ENCODE data around the gene ADAMTS2.
"Not testable (repeated sequence)": the region's sequence is repeated elsewhere in the genome, so short reads cannot be mapped to it uniquely, and the experiment has no call there.

DNA sequence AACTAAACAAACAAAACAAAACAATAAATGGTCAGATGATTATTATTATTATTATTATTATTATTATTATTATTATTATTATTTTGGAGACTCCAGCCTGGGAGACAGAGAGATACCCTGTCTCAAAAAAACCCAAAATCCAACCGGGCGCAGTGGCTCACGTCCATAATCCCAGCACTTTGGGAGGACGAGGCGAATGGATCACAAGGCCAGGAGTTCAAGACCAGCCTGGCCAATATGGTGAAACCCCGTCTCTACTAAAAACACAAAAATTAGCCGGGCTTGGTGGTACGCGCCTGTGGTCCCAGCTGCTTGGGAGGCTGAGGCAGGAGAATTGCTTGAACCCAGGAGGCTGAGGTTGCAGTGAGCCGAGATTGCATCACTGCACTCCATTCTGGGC lies 61.4 kb downstream of the ADAMTS2 start:
- TF ChIP-seq POLR2AphosphoS5 (IDR thresholded peaks at IDR 0.05; ENCODE audit: borderline replicate concordance, low read depth, low read length); EZH2 (IDR thresholded peaks at IDR 0.05); FOXP2 (optimal IDR thresholded peaks at IDR 0.05; ENCODE audit: control extremely low read depth, extremely low read length, insufficient read depth): not testable (repeated sequence)
